IPS-15b (cell line): ENCODE results near the gene NPHP4.
A peak's percentile ranks its signal among the peaks of the same experiment; 100 is the strongest.

ENCODE experiments used
- H3K27me3 ChIP-seq: one replicate; pipeline ENCODE4 v1.6.1; 2013; ENCODE audit warnings: low read length; ENCODE audit not compliant: control insufficient read depth, insufficient read depth
- H3K36me3 ChIP-seq: one replicate; pipeline ENCODE4 v1.6.1; 2013; ENCODE audit warnings: low read length; ENCODE audit not compliant: control insufficient read depth, insufficient read depth
- H3K4me1 ChIP-seq: one replicate; pipeline ENCODE4 v1.6.1; 2013; ENCODE audit warnings: mild to moderate bottlenecking, low read length; ENCODE audit not compliant: control insufficient read depth, insufficient read depth
- H3K4me3 ChIP-seq: one replicate; pipeline ENCODE4 v1.5.1; 2013; ENCODE audit warnings: low read depth, low read length
- H3K9ac ChIP-seq: one replicate; pipeline ENCODE4 v1.6.1; 2013; ENCODE audit warnings: low read depth, mild to moderate bottlenecking, low read length
- H3K9me3 ChIP-seq: one replicate; pipeline ENCODE4 v1.6.1; 2013; ENCODE audit warnings: mild to moderate bottlenecking, low read length; ENCODE audit not compliant: control insufficient read depth, insufficient read depth

Gene NPHP4

GRCh38 chr1:5999711-6000443 lies 7.7 kb upstream of the NPHP4 start:
- no peak overlapping the region for H3K9ac ChIP-seq
- peaks cover 3% of the 10 kb centered on the region for H3K4me1 ChIP-seq
- H3K36me3 ChIP-seq = no peaks in the 10 kb centered on the region
- no peaks in the 10 kb centered on the region for H3K9me3 ChIP-seq
- H3K27me3 ChIP-seq = peaks cover 6% of the 10 kb centered on the region
- no peak overlapping the region for H3K4me3 ChIP-seq

GRCh38 chr1:5998906-5999301 lies 6.7 kb upstream of the NPHP4 start:
- H3K9ac ChIP-seq = no peak overlapping the region
- H3K4me1 ChIP-seq = peaks cover 5% of the 10 kb centered on the region
- H3K36me3 ChIP-seq = no peaks in the 10 kb centered on the region
- H3K27me3 ChIP-seq = peaks cover 15% of the 10 kb centered on the region
- no peak overlapping the region for H3K4me3 ChIP-seq
- H3K9me3 ChIP-seq = no peaks in the 10 kb centered on the region

- no peak overlapping the region for H3K9ac ChIP-seq
- no peaks in the 10 kb centered on the region for H3K36me3 ChIP-seq
- H3K27me3 ChIP-seq = peaks cover 20% of the 10 kb centered on the region
- no peaks in the 10 kb centered on the region for H3K9me3 ChIP-seq
- peaks cover 5% of the 10 kb centered on the region for H3K4me1 ChIP-seq
- H3K4me3 ChIP-seq = no peak overlapping the region
Measured at GRCh38 chr1:5998051-5998905, 6.1 kb upstream of the NPHP4 start.

GRCh38 chr1:5997316-5997715 lies 5.1 kb upstream of the NPHP4 start:
- no peak overlapping the region for H3K9ac ChIP-seq
- H3K27me3 ChIP-seq = peaks cover 20% of the 10 kb centered on the region
- no peak overlapping the region for H3K4me3 ChIP-seq
- no peaks in the 10 kb centered on the region for H3K36me3 ChIP-seq
- no peaks in the 10 kb centered on the region for H3K9me3 ChIP-seq
- peaks cover 5% of the 10 kb centered on the region for H3K4me1 ChIP-seq

- peaks cover 20% of the 10 kb centered on the region for H3K27me3 ChIP-seq
- no peak overlapping the region for H3K9ac ChIP-seq
- no peaks in the 10 kb centered on the region for H3K9me3 ChIP-seq
- no peak overlapping the region for H3K4me3 ChIP-seq
- no peaks in the 10 kb centered on the region for H3K36me3 ChIP-seq
- H3K4me1 ChIP-seq = peaks cover 5% of the 10 kb centered on the region
Measured at GRCh38 chr1:5996641-5997270, 4.5 kb upstream of the NPHP4 start.

- H3K9ac ChIP-seq = no peak overlapping the region
- H3K4me1 ChIP-seq = peaks cover 5% of the 10 kb centered on the region
- peaks cover 23% of the 10 kb centered on the region for H3K27me3 ChIP-seq
- H3K9me3 ChIP-seq = no peaks in the 10 kb centered on the region
- H3K4me3 ChIP-seq = no peak overlapping the region
- H3K36me3 ChIP-seq = no peaks in the 10 kb centered on the region
Measured at GRCh38 chr1:5995871-5996630, 3.8 kb upstream of the NPHP4 start.

GRCh38 chr1:5994713-5995621 lies 2.7 kb upstream of the NPHP4 start:
- Histone ChIP-seq H3K36me3 (no peaks in the 10 kb centered on the region), H3K9me3 (no peaks in the 10 kb centered on the region), H3K27me3 (peaks cover 24% of the 10 kb centered on the region), H3K4me1 (peaks cover 9% of the 10 kb centered on the region), H3K9ac (no peak overlapping the region), H3K4me3 (no peak overlapping the region)

- Histone ChIP-seq H3K36me3 (no peaks in the 10 kb centered on the region), H3K9me3 (no peaks in the 10 kb centered on the region), H3K4me3 (peak overlapping the region; percentile 66), H3K9ac (no peak overlapping the region), H3K4me1 (peaks cover 9% of the 10 kb centered on the region), H3K27me3 (peaks cover 24% of the 10 kb centered on the region)
Measured at GRCh38 chr1:5993556-5994491, 1.6 kb upstream of the NPHP4 start.

GRCh38 chr1:5992814-5993555 lies 760 bp upstream of the NPHP4 start:
- Histone ChIP-seq H3K36me3 (no peaks in the 10 kb centered on the region), H3K27me3 (peaks cover 24% of the 10 kb centered on the region), H3K4me3 (peak overlapping the region; percentile 66), H3K9ac (no peak overlapping the region), H3K9me3 (no peaks in the 10 kb centered on the region), H3K4me1 (peaks cover 9% of the 10 kb centered on the region)
